Rectal smooth muscle tissue (tissue), 1 donor: ENCODE results near the gene EPB41.

Experiments
- H3K27ac ChIP-seq: one replicate; pipeline ENCODE4 v1.7.0; 2013; ENCODE audit warnings: low read depth, low read length, inconsistent platforms
- H3K27me3 ChIP-seq: one replicate; pipeline ENCODE4 v1.7.0; 2013; ENCODE audit warnings: low read length; ENCODE audit not compliant: control insufficient read depth, insufficient read depth
- H3K36me3 ChIP-seq: one replicate; pipeline ENCODE4 v1.7.0; 2013; ENCODE audit warnings: low read length; ENCODE audit not compliant: control insufficient read depth, insufficient read depth
- H3K4me1 ChIP-seq: one replicate; pipeline ENCODE4 v1.7.0; 2013; ENCODE audit warnings: low read length; ENCODE audit not compliant: control insufficient read depth, insufficient read depth
- H3K4me3 ChIP-seq: one replicate; pipeline ENCODE4 v1.7.0; 2013; ENCODE audit warnings: low read length
- H3K9ac ChIP-seq: one replicate; pipeline ENCODE4 v1.7.0; 2013; ENCODE audit warnings: low read length

The EPB41 gene

DNA sequence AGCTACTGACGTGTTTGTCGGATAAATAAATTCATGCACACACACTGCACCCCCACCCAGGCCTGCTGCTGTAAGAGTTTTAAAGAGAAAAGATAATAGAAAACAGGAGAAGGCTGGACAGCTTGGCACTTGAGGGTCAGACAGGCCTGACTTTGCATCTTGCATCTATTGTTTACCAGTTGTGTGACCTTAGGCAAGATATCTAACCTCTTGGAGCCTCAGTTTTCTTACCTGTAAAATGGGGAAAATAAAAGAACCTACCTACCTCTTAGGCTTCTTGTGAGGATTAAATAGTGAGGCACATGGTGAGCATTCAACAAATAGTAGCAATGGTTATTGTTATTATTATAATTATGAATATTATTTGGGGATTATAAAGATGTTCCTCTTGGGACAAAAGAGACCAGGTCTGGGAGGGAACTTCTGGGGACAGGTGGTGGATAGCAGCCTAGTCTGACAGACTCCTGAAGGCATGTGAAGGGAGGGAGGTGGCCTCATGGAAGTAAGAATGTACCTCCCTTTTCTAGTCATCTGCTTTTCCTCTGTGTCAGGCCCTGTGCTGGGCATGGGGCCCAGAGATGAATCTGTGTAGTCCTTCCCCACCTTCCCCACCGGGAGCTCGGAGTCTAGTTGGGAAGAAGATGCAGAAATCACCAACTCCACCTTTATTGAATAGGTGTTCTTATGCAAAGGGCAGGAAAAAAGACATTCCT lies 18.3 kb upstream of the EPB41 start:
- Histone ChIP-seq H3K36me3 (peaks cover 2% of the 10 kb centered on the region), H3K4me3 (no peak overlapping the region), H3K9ac (no peak overlapping the region), H3K27me3 (no peaks in the 10 kb centered on the region), H3K27ac (no peak overlapping the region), H3K4me1 (peaks cover 4% of the 10 kb centered on the region)

GRCh38 chr1:28896609-28896986 lies 17.8 kb upstream of the EPB41 start:
- peaks cover 2% of the 10 kb centered on the region for H3K36me3 ChIP-seq
- no peak overlapping the region for H3K9ac ChIP-seq
- no peak overlapping the region for H3K4me3 ChIP-seq

DNA sequence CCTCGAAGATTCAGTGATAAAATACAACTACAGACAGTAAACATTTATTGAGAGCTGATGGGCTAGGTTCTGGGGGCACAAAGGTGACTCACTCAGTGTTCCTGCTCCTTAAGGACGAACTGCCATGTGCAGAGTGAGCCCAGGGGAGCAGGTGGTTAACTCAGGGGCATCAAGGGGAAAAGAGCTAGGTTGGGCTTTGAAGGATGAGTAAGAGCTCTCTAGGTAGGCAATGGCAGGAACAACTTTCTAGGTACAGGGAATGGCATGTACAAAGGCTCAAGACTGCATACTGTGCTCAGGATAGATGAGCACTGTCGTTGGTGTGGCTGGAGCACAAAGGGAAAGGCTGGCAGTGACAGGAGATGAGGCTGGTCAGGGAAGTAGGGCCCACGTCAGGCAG lies 16.6 kb upstream of the EPB41 start:
- no peak overlapping the region for H3K27ac ChIP-seq
- H3K9ac ChIP-seq, result no peak overlapping the region
- H3K4me3 ChIP-seq, result no peak overlapping the region
- peaks cover 4% of the 10 kb centered on the region for H3K4me1 ChIP-seq
- H3K27me3 ChIP-seq, result no peaks in the 10 kb centered on the region
- peaks cover 2% of the 10 kb centered on the region for H3K36me3 ChIP-seq

More at GRCh38 chr1:28896609-28896986, 17.8 kb upstream of the EPB41 start:
- Histone ChIP-seq H3K4me1 (peaks cover 4% of the 10 kb centered on the region), H3K27me3 (no peaks in the 10 kb centered on the region), H3K27ac (no peak overlapping the region)

- Histone ChIP-seq H3K4me3 (no peak overlapping the region), H3K36me3 (peaks cover 2% of the 10 kb centered on the region), H3K27me3 (no peaks in the 10 kb centered on the region), H3K4me1 (peaks cover 4% of the 10 kb centered on the region), H3K27ac (no peak overlapping the region), H3K9ac (no peak overlapping the region)
These were observed 15.9 kb upstream of the EPB41 start for GRCh38 chr1:28898405-28898881.

GRCh38 chr1:28899267-28899666 lies 15.1 kb upstream of the EPB41 start:
- Histone ChIP-seq H3K27me3 (no peaks in the 10 kb centered on the region), H3K4me3 (no peak overlapping the region), H3K4me1 (peaks cover 4% of the 10 kb centered on the region), H3K9ac (no peak overlapping the region), H3K36me3 (no peaks in the 10 kb centered on the region), H3K27ac (no peak overlapping the region)

DNA sequence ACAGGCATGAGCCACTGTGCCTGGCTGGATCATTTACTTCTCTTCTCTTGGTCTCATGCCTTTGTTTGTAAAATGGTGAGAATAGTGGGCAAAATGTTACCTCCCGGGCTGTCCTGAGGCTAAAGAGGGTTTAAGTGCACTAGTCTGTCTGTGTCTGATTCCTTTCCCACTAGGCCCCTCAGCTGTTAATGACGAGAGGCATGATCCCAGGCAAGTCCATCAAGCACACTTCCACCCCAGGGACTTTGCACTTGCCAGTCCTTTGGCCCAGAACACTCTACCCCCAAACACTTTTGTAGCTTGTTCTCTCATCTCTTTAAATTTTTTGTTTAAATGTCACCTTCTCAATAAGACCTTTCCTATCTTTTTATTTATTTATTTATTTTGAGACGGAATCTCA lies 13.8 kb upstream of the EPB41 start:
- no peaks in the 10 kb centered on the region for H3K27me3 ChIP-seq
- no peak overlapping the region for H3K4me3 ChIP-seq
- no peaks in the 10 kb centered on the region for H3K36me3 ChIP-seq
- no peak overlapping the region for H3K9ac ChIP-seq
- no peak overlapping the region for H3K27ac ChIP-seq
- H3K4me1 ChIP-seq, result peaks cover 4% of the 10 kb centered on the region

DNA sequence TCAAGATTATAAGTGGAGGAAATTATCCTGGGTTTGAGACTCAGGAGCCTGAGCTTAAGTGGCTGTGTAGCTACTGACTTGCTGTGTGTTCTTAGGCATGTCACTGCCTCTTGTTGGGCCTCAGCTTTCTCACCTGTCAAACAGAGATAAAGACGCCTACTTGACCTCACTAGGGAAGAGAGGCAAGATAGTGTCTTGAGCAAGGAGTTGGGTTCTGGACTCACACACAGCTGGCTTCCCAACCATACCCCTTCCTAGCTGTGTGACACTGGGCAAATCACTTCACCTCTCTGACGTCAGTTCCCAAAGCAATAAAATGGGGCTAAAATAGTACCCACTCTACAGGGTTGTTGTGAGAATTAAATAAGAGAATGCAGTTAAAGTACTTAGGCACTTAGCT lies 11.6 kb upstream of the EPB41 start:
- Histone ChIP-seq H3K27ac (no peak overlapping the region), H3K4me1 (peaks cover 4% of the 10 kb centered on the region), H3K9ac (no peak overlapping the region), H3K36me3 (no peaks in the 10 kb centered on the region), H3K27me3 (no peaks in the 10 kb centered on the region), H3K4me3 (no peak overlapping the region)

- Histone ChIP-seq H3K36me3 (no peaks in the 10 kb centered on the region), H3K27ac (no peak overlapping the region), H3K27me3 (no peaks in the 10 kb centered on the region), H3K4me1 (no peaks in the 10 kb centered on the region), H3K4me3 (no peak overlapping the region), H3K9ac (no peak overlapping the region)
These were observed 8.3 kb upstream of the EPB41 start for GRCh38 chr1:28905921-28906666.

GRCh38 chr1:28909198-28909597 lies 5.2 kb upstream of the EPB41 start:
- H3K4me1 ChIP-seq, result no peaks in the 10 kb centered on the region
- no peak overlapping the region for H3K27ac ChIP-seq
- H3K4me3 ChIP-seq, result no peak overlapping the region
- H3K27me3 ChIP-seq, result no peaks in the 10 kb centered on the region
- no peaks in the 10 kb centered on the region for H3K36me3 ChIP-seq
- H3K9ac ChIP-seq, result no peak overlapping the region

- Histone ChIP-seq H3K4me3 (no peak overlapping the region), H3K27me3 (no peaks in the 10 kb centered on the region), H3K36me3 (no peaks in the 10 kb centered on the region), H3K27ac (no peak overlapping the region), H3K9ac (no peak overlapping the region), H3K4me1 (no peaks in the 10 kb centered on the region)
These were observed 3.8 kb upstream of the EPB41 start for GRCh38 chr1:28910379-28911115.

GRCh38 chr1:28913786-28914227 lies 562 bp upstream of the EPB41 start:
- H3K36me3 ChIP-seq, result no peaks in the 10 kb centered on the region
- H3K27ac ChIP-seq, result no peak overlapping the region
- no peaks in the 10 kb centered on the region for H3K27me3 ChIP-seq
- H3K9ac ChIP-seq, result no peak overlapping the region
- H3K4me3 ChIP-seq, result peak overlapping the region; percentile 89
- no peaks in the 10 kb centered on the region for H3K4me1 ChIP-seq

- peak overlapping the region; percentile 8 for H3K9ac ChIP-seq
- no peak overlapping the region for H3K27ac ChIP-seq
These were observed 894 bp downstream of the EPB41 start for GRCh38 chr1:28915031-28915895.

More at GRCh38 chr1:28915031-28915895, 894 bp downstream of the EPB41 start:
- Histone ChIP-seq H3K36me3 (no peaks in the 10 kb centered on the region), H3K27me3 (no peaks in the 10 kb centered on the region), H3K4me1 (no peaks in the 10 kb centered on the region), H3K4me3 (peak overlapping the region; percentile 89)
